H9 (cell line): ENCODE results near the gene DGKG. TPM values are rescaled to one million over a fixed set of nuclear protein-coding genes. Genes with fewer than 3 reads are reported as not detected.

ENCODE experiments used
- DNase-seq: peaks from one replicate; pipeline ENCODE4 v3.0.0-alpha.2; 2017
- H2AFZ ChIP-seq: one replicate; pipeline ENCODE4 v1.6.1; 2013; ENCODE audit warnings: mild to moderate bottlenecking, low read length, control low read depth, moderate library complexity
- H2AK5ac ChIP-seq: 2 replicates; pipeline ENCODE4 v1.6.1; 2013; ENCODE audit warnings: low read length, control low read depth, mixed read lengths; ENCODE audit not compliant: insufficient read length
- H2BK120ac ChIP-seq: one replicate; pipeline ENCODE4 v1.6.1; 2013; ENCODE audit warnings: low read depth, mild to moderate bottlenecking, low read length, control low read depth, inconsistent platforms; ENCODE audit not compliant: poor library complexity, severe bottlenecking
- H2BK12ac ChIP-seq: 2 replicates; pipeline ENCODE4 v1.6.1; 2013; ENCODE audit warnings: low read length, control low read depth, mixed read lengths, low read depth; ENCODE audit not compliant: insufficient read length
- H2BK15ac ChIP-seq: 2 replicates; pipeline ENCODE4 v1.6.1; 2013; ENCODE audit warnings: low read depth, low read length, control low read depth
- H2BK20ac ChIP-seq: one replicate; pipeline ENCODE4 v1.6.1; 2013; ENCODE audit warnings: low read depth, mild to moderate bottlenecking, low read length, control low read depth, inconsistent platforms; ENCODE audit not compliant: poor library complexity, severe bottlenecking
- H2BK5ac ChIP-seq: 2 replicates; pipeline ENCODE4 v1.6.1; 2013; ENCODE audit warnings: low read length, control low read depth, mixed read lengths; ENCODE audit not compliant: insufficient read length
- H3K14ac ChIP-seq: 2 replicates; pipeline ENCODE4 v1.6.1; 2013; ENCODE audit warnings: low read length, control low read depth; ENCODE audit not compliant: insufficient read depth
- H3K18ac ChIP-seq: 2 replicates; pipeline ENCODE4 v1.6.1; 2013; ENCODE audit warnings: low read depth, mild to moderate bottlenecking, mixed read lengths, low read length, control low read depth; ENCODE audit not compliant: insufficient read length
- H3K23ac ChIP-seq: 2 replicates; pipeline ENCODE4 v1.6.1; 2013; ENCODE audit warnings: low read length, control low read depth, mixed read lengths, low read depth; ENCODE audit not compliant: insufficient read length
- H3K23me2 ChIP-seq: 2 replicates; pipeline ENCODE4 v1.6.1; 2013; ENCODE audit warnings: low read depth, mild to moderate bottlenecking, mixed read lengths, low read length, control low read depth; ENCODE audit not compliant: insufficient read length, poor library complexity, severe bottlenecking
- H3K27ac ChIP-seq: 2 replicates; pipeline ENCODE4 v1.5.1; 2013; ENCODE audit warnings: low read length, control low read depth, mixed read lengths, low read depth; ENCODE audit not compliant: insufficient read length
- H3K27me3 ChIP-seq: 2 replicates; pipeline ENCODE4 v1.6.1; 2013; ENCODE audit warnings: low read length, control low read depth, inconsistent platforms; ENCODE audit not compliant: insufficient read depth
- H3K4ac ChIP-seq: 2 replicates; pipeline ENCODE4 v1.6.1; 2013; ENCODE audit warnings: low read depth, mild to moderate bottlenecking, control low read depth, inconsistent platforms, low read length, moderate library complexity
- H3K4me1 ChIP-seq: 2 replicates; pipeline ENCODE4 v1.6.1; 2013; ENCODE audit warnings: low read length, control low read depth, inconsistent platforms; ENCODE audit not compliant: insufficient read depth
- H3K4me2 ChIP-seq: 2 replicates; pipeline ENCODE4 v1.6.1; 2013; ENCODE audit warnings: low read length, control low read depth, mixed read lengths; ENCODE audit not compliant: insufficient read length, insufficient read depth
- H3K56ac ChIP-seq: 2 replicates; pipeline ENCODE4 v1.6.1; 2013; ENCODE audit warnings: low read depth, mild to moderate bottlenecking, mixed read lengths, low read length, control low read depth; ENCODE audit not compliant: insufficient read length
- H3K79me1 ChIP-seq: 2 replicates; pipeline ENCODE4 v1.6.1; 2013; ENCODE audit warnings: low read depth, mild to moderate bottlenecking, moderate library complexity, low read length, control low read depth, inconsistent platforms; ENCODE audit not compliant: insufficient read depth, poor library complexity, severe bottlenecking
- H3K79me2 ChIP-seq: 2 replicates; pipeline ENCODE4 v1.6.1; 2013; ENCODE audit warnings: low read length, control low read depth, inconsistent platforms; ENCODE audit not compliant: insufficient read depth
- H3K9ac ChIP-seq: 2 replicates; pipeline ENCODE4 v1.6.1; 2013; ENCODE audit warnings: low read length, control low read depth, mixed read lengths; ENCODE audit not compliant: insufficient read length; ENCODE audit errors: extremely low read depth
- H3K9me3 ChIP-seq: one replicate; pipeline ENCODE4 v1.6.1; 2013; ENCODE audit warnings: low read depth, low read length, inconsistent platforms; ENCODE audit not compliant: control insufficient read depth
- H3T11ph ChIP-seq: one replicate; pipeline ENCODE4 v1.6.1; 2013; ENCODE audit warnings: mild to moderate bottlenecking, low read length, control low read depth, inconsistent platforms
- H4K20me1 ChIP-seq: one replicate; pipeline ENCODE4 v1.6.1; 2013; ENCODE audit not compliant: control insufficient read depth, insufficient read length, insufficient read depth
- H4K5ac ChIP-seq: 2 replicates; pipeline ENCODE4 v1.6.1; 2013; ENCODE audit warnings: low read depth, mild to moderate bottlenecking, mixed read lengths, low read length, control low read depth; ENCODE audit not compliant: insufficient read length
- H4K8ac ChIP-seq: replicated peaks from 2 replicates; pipeline ENCODE4 v1.6.1; 2013; ENCODE audit warnings: low read length, control low read depth, mixed read lengths, low read depth; ENCODE audit not compliant: insufficient read length
- H4K91ac ChIP-seq: 2 replicates; pipeline ENCODE4 v1.6.1; 2013; ENCODE audit warnings: low read depth, mild to moderate bottlenecking, moderate library complexity, mixed read lengths, low read length, control low read depth; ENCODE audit not compliant: insufficient read length
- H3K27ac Mint-ChIP-seq, 3 experiments: 2 replicates in 2 of 3; 3 replicates in 1 of 3; pipeline ENCODE4 v1.8.0; 2020 to 2021; ENCODE audit warnings: mixed read lengths in 3 of 3, mild to moderate bottlenecking in 1 of 3, moderate library complexity in 1 of 3
- H3K27me3 Mint-ChIP-seq: 2 replicates; pipeline ENCODE4 v1.8.0; 2021; ENCODE audit warnings: low read depth, mild to moderate bottlenecking, moderate library complexity, mixed read lengths
- H3K36me3 Mint-ChIP-seq, 3 experiments: 2 replicates in 2 of 3; 3 replicates in 1 of 3; pipeline ENCODE4 v1.8.0; 2020 to 2021; ENCODE audit warnings: low read depth in 3 of 3, mixed read lengths in 3 of 3; ENCODE audit not compliant: insufficient read depth in 1 of 3
- H3K4me1 Mint-ChIP-seq, 2 experiments: 2 replicates each; pipeline ENCODE4 v1.8.0; 2020; ENCODE audit warnings: mixed read lengths in 2 of 2
- H3K4me3 Mint-ChIP-seq, 2 experiments: 2 replicates in 1 of 2; 3 replicates in 1 of 2; pipeline ENCODE4 v1.8.0; 2020 to 2021; ENCODE audit warnings: mild to moderate bottlenecking in 2 of 2, mixed read lengths in 2 of 2, moderate library complexity in 1 of 2
- H3K9me3 Mint-ChIP-seq, 2 experiments: 2 replicates in 1 of 2; 3 replicates in 1 of 2; pipeline ENCODE4 v1.8.0; 2020; ENCODE audit warnings: mild to moderate bottlenecking in 2 of 2, mixed read lengths in 2 of 2, moderate library complexity in 1 of 2
- WGBS: extraction: QIAGEN DNeasy Blood & Tissue Kit; methylation state at CpG from one replicate; pipeline ENCODE4 v1.1.7; 2013; ENCODE audit warnings: missing lambda C conversion rate, low lambda C conversion rate, mixed read lengths; ENCODE audit not compliant: insufficient read length; ENCODE audit errors: extremely low coverage; 5-methylcytosine and 5-hydroxymethylcytosine counted together
- total RNA-seq: library from RNA; stranded (reverse); gene quantifications from 2 replicates; pipeline ENCODE4 v1.2.1, GENCODE V29; 2021
- TF ChIP-seq, protein P1 (sequence below): fragments of 200-600 bp; sonication (generic); conservative IDR thresholded peaks from 3 replicates; pipeline ENCODE4 v1.8.0; 2021; ENCODE audit warnings: antibody characterized with exemption, mild to moderate bottlenecking

Gene DGKG
- total RNA-seq, 1 experiment from 2014 or later = not detected

DNA sequence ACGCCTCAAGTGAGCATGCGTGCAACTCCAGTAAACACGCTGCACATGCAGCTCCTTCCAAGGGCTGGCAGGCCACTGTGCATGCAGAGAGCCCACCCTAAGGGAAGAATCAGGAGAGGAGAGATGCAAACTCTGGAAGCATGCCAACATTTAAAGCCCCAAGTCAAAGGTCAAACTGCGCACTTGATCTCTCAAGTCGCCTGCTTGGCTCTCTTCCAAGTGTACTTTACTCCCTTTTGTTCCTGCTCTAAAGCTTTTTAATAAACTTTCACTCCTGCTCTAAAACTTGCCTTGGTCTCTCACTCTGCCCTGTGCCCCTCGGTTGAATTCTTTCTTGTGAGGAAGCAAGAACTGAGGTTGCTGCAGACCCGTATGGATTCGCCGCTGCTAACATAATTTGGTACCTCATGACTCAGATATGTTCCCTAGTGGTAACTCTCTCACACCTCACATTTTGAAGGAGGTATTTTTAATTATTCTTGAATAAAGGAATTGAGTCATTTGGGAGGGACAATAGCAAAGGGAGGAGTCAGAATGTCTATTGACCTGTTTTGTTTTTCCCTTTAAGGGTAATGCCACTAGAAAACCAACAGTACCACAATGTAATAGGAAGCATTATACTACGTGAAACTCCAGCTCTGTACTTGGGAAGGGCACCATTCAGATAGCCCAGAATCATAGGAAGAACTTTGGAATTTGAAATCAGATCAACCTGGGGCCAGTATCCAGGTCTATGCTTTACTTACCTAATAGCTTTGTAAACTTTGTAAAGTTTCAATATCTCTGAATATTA, 19.6 kb upstream of the DGKG start:
- no peak overlapping the region for H3K9ac ChIP-seq
- no peak overlapping the region for H2AFZ ChIP-seq
- H2BK120ac ChIP-seq = no peak overlapping the region
- no peak overlapping the region for H2BK20ac ChIP-seq
- peaks cover 14% of the 10 kb centered on the region for H3K27me3 Mint-ChIP-seq
- no peak overlapping the region for H4K5ac ChIP-seq
- H3K56ac ChIP-seq = no peak overlapping the region
- H4K20me1 ChIP-seq = no peaks in the 10 kb centered on the region
- no peaks in the 10 kb centered on the region for H3K27me3 ChIP-seq
- no peaks in the 10 kb centered on the region for H3K9me3 ChIP-seq
- H3T11ph ChIP-seq = no peak overlapping the region
- no peaks in the 10 kb centered on the region for H3K4me1 ChIP-seq
- DNase-seq = no peak
- H3K4me3 Mint-ChIP-seq = no peak overlapping the region
- no peak overlapping the region for H3K18ac ChIP-seq
- H2BK15ac ChIP-seq = no peak overlapping the region
- H3K14ac ChIP-seq = no peak overlapping the region
- no peak overlapping the region for H3K27ac ChIP-seq
- H3K36me3 Mint-ChIP-seq = 0 out of 7 replicates have a peak, but pooled peaks cover 0 to 2% (median 0%) of the 10 kb centered on the region in 3 experiments
- no peak overlapping the region for H3K4ac ChIP-seq
- H3K27ac Mint-ChIP-seq = no peak overlapping the region
- H3K9me3 Mint-ChIP-seq = peaks cover 0 to 6% of the 10 kb centered on the region in 2 experiments; a peak in 2 of 5 replicates
- no CpG with 5 or more reads among the region's 10 CpGs for WGBS
- H3K4me1 Mint-ChIP-seq = peaks cover 8 to 13% of the 10 kb centered on the region in 2 experiments
- no peak overlapping the region for H2BK12ac ChIP-seq
- H4K91ac ChIP-seq = no peak overlapping the region
- H2BK5ac ChIP-seq = no peak overlapping the region
- no peak overlapping the region for H3K4me2 ChIP-seq
- H3K23ac ChIP-seq = no peak overlapping the region
- TF ChIP-seq, protein P1, sequence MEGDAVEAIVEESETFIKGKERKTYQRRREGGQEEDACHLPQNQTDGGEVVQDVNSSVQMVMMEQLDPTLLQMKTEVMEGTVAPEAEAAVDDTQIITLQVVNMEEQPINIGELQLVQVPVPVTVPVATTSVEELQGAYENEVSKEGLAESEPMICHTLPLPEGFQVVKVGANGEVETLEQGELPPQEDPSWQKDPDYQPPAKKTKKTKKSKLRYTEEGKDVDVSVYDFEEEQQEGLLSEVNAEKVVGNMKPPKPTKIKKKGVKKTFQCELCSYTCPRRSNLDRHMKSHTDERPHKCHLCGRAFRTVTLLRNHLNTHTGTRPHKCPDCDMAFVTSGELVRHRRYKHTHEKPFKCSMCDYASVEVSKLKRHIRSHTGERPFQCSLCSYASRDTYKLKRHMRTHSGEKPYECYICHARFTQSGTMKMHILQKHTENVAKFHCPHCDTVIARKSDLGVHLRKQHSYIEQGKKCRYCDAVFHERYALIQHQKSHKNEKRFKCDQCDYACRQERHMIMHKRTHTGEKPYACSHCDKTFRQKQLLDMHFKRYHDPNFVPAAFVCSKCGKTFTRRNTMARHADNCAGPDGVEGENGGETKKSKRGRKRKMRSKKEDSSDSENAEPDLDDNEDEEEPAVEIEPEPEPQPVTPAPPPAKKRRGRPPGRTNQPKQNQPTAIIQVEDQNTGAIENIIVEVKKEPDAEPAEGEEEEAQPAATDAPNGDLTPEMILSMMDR = no peak
- H2AK5ac ChIP-seq = no peak overlapping the region
- no peaks in the 10 kb centered on the region for H3K23me2 ChIP-seq
- H4K8ac ChIP-seq = no peak overlapping the region
- H3K79me2 ChIP-seq = no peaks in the 10 kb centered on the region
- H3K79me1 ChIP-seq = no peaks in the 10 kb centered on the region
